Dermis blood vessel endothelial cell (primary cell): ENCODE data around the gene DLG2. TPM values are rescaled to one million over a fixed set of nuclear protein-coding genes. Genes with fewer than 3 reads are reported as not detected.

Experiments used
- DNase-seq: peaks from one replicate; pipeline ENCODE4 v3.0.0; 2010
- total RNA-seq: library from RNA; depleted of rRNA; stranded (reverse); fragments of >200 nt; gene quantifications from 2 replicates; pipeline ENCODE4 v1.2.3, GENCODE V29; 2014

The DLG2 gene
- total RNA-seq, 1 donor from 2014 or later: 0.17 TPM

GRCh38 chr11:84146826-84147225, 1480.3 kb downstream of the DLG2 start:
- DNase-seq: no peak

- no peak for DNase-seq
Observed at GRCh38 chr11:84145616-84146185, 1481.4 kb downstream of the DLG2 start.

- DNase-seq: no peak
Observed at GRCh38 chr11:84144531-84144930, 1482.6 kb downstream of the DLG2 start.

GRCh38 chr11:84142411-84142810, 1484.7 kb downstream of the DLG2 start:
- no peak for DNase-seq

- DNase-seq: no peak
Observed at GRCh38 chr11:84140386-84141169, 1486.6 kb downstream of the DLG2 start.

- no peak for DNase-seq
Observed at GRCh38 chr11:84137960-84138359, 1489.2 kb downstream of the DLG2 start.

GRCh38 chr11:84137505-84137904, 1489.6 kb downstream of the DLG2 start:
- DNase-seq: no peak

- DNase-seq: no peak
Observed at GRCh38 chr11:84136926-84137325, 1490.2 kb downstream of the DLG2 start.

- DNase-seq: no peak
Observed at GRCh38 chr11:84130646-84131427, 1496.3 kb downstream of the DLG2 start.

- no peak for DNase-seq
Observed at GRCh38 chr11:84129961-84130576, 1497.1 kb downstream of the DLG2 start.

GRCh38 chr11:84128840-84129239, 1498.3 kb downstream of the DLG2 start:
- no peak for DNase-seq

- no peak for DNase-seq
Observed at GRCh38 chr11:84117394-84117793, 1509.8 kb downstream of the DLG2 start.

GRCh38 chr11:84106541-84106940, 1520.6 kb downstream of the DLG2 start:
- no peak for DNase-seq

GRCh38 chr11:84105148-84105547, 1522.0 kb downstream of the DLG2 start:
- no peak for DNase-seq

GRCh38 chr11:84103096-84103495, 1524.0 kb downstream of the DLG2 start:
- DNase-seq: no peak

- DNase-seq: no peak
Observed at GRCh38 chr11:84097186-84097585, 1530.0 kb downstream of the DLG2 start.

- no peak for DNase-seq
Observed at GRCh38 chr11:84091212-84091986, 1535.7 kb downstream of the DLG2 start.

- DNase-seq: no peak
Observed at GRCh38 chr11:84089072-84090057, 1537.8 kb downstream of the DLG2 start.

- no peak for DNase-seq
Observed at GRCh38 chr11:84071851-84072250, 1555.3 kb downstream of the DLG2 start.

GRCh38 chr11:84069048-84069447, 1558.1 kb downstream of the DLG2 start:
- DNase-seq: no peak

GRCh38 chr11:84061726-84062125, 1565.4 kb downstream of the DLG2 start:
- DNase-seq: no peak
